Liver (tissue), 9 donors: ENCODE results near the gene SWT1. TPM values are rescaled to one million over a fixed set of nuclear protein-coding genes. Genes with fewer than 3 reads are reported as not detected.

ENCODE experiments used
- DNase-seq: peaks from one replicate; pipeline ENCODE4 v3.0.0-alpha.2; 2017; ENCODE audit warnings: low spot score
- H3K27ac ChIP-seq, 2 donors: one replicate each; pipeline ENCODE4 v1.7.0; 2013; ENCODE audit warnings: inconsistent platforms in 2 of 2, low read length in 2 of 2, control low read depth in 1 of 2, low read depth in 1 of 2, mild to moderate bottlenecking in 1 of 2
- H3K27me3 ChIP-seq, 4 donors: one replicate each; pipeline versions ENCODE4 v1.6.1 to v1.7.0; 2013; ENCODE audit warnings: low read length in 3 of 4, inconsistent platforms in 1 of 4, mild to moderate bottlenecking in 1 of 4, moderate library complexity in 1 of 4; ENCODE audit not compliant: control insufficient read depth in 4 of 4, insufficient read depth in 4 of 4
- H3K36me3 ChIP-seq, 4 donors: one replicate each; pipeline versions ENCODE4 v1.6.1 to v1.7.0; 2013; ENCODE audit warnings: low read length in 3 of 4, mild to moderate bottlenecking in 3 of 4, low read depth in 1 of 4, moderate library complexity in 1 of 4; ENCODE audit not compliant: control insufficient read depth in 4 of 4, insufficient read depth in 3 of 4
- H3K4me1 ChIP-seq, 4 donors: one replicate each; pipeline versions ENCODE4 v1.6.1 to v1.7.0; 2013; ENCODE audit warnings: low read length in 3 of 4, mild to moderate bottlenecking in 3 of 4, moderate library complexity in 1 of 4; ENCODE audit not compliant: control insufficient read depth in 4 of 4, insufficient read depth in 4 of 4
- H3K4me3 ChIP-seq, 3 donors: one replicate each; pipeline versions ENCODE4 v1.6.1 to v1.7.0; 2013; ENCODE audit warnings: low read length in 3 of 3, control low read depth in 1 of 3, low read depth in 1 of 3, mild to moderate bottlenecking in 1 of 3
- H3K9ac ChIP-seq, 2 donors: one replicate each; pipeline ENCODE4 v1.7.0; 2013; ENCODE audit warnings: low read length in 2 of 2, mild to moderate bottlenecking in 2 of 2, moderate library complexity in 2 of 2, control low read depth in 1 of 2, low read depth in 1 of 2
- H3K9me3 ChIP-seq, 4 donors: one replicate each; pipeline versions ENCODE4 v1.6.1 to v1.7.0; 2013; ENCODE audit warnings: low read length in 3 of 4; ENCODE audit not compliant: control insufficient read depth in 4 of 4
- EGR1 ChIP-seq, 2 donors: IDR thresholded peaks; 2 replicates each; pipeline ENCODE4 v1.6.1; 2016 to 2018; ENCODE audit warnings: antibody characterized with exemption in 2 of 2, low read depth in 2 of 2
- FOXA2 ChIP-seq: IDR thresholded peaks from 2 replicates; pipeline ENCODE4 v1.6.1; 2016; ENCODE audit warnings: antibody characterized with exemption
- GABPA ChIP-seq, 2 donors: IDR thresholded peaks in 1 of 2; conservative IDR thresholded peaks in 1 of 2; 2 replicates each; pipeline ENCODE4 v1.6.1; 2016; ENCODE audit warnings: antibody characterized with exemption in 2 of 2, mild to moderate bottlenecking in 1 of 2, moderate library complexity in 1 of 2
- HNF4A ChIP-seq, 2 donors: conservative IDR thresholded peaks; 2 replicates each; pipeline ENCODE4 v1.6.1; 2016; ENCODE audit warnings: antibody characterized with exemption in 2 of 2, mild to moderate bottlenecking in 2 of 2
- HNF4G ChIP-seq: IDR thresholded peaks from 2 replicates; pipeline ENCODE4 v1.6.1; 2016; ENCODE audit warnings: antibody characterized with exemption
- JUND ChIP-seq, 2 donors: IDR thresholded peaks; 2 replicates each; pipeline ENCODE4 v1.6.1; 2016; ENCODE audit warnings: antibody characterized with exemption in 2 of 2
- NR2F2 ChIP-seq: IDR thresholded peaks from 2 replicates; pipeline ENCODE4 v1.6.1; 2016; ENCODE audit warnings: antibody characterized with exemption
- RAD21 ChIP-seq, 2 donors: IDR thresholded peaks; 2 replicates each; pipeline ENCODE4 v1.6.1; 2016; ENCODE audit warnings: antibody characterized with exemption in 2 of 2, mild to moderate bottlenecking in 2 of 2
- RXRA ChIP-seq, 2 donors: IDR thresholded peaks; 2 replicates each; pipeline ENCODE4 v1.6.1; 2017 to 2018; ENCODE audit warnings: antibody characterized with exemption in 2 of 2, mild to moderate bottlenecking in 1 of 2
- SP1 ChIP-seq: IDR thresholded peaks from 2 replicates; pipeline ENCODE4 v1.6.1; 2018; ENCODE audit warnings: antibody characterized with exemption, mild to moderate bottlenecking
- YY1 ChIP-seq: IDR thresholded peaks from 2 replicates; pipeline ENCODE4 v1.6.1; 2016; ENCODE audit warnings: antibody characterized with exemption, mild to moderate bottlenecking
- WGBS: extraction: QIAGEN DNeasy Blood & Tissue Kit; methylation state at CpG from one replicate; pipeline ENCODE4 v1.1.7; 2013; 5-methylcytosine and 5-hydroxymethylcytosine counted together
- polyA plus RNA-seq, 2 donors: library from polyadenylated mRNA; stranded (reverse) in 1 of 2; unstranded in 1 of 2; fragments of 200-250 nt in 1 of 2; fragments of >200 nt in 1 of 2; fragmentation: Nextera tagmentation in 1 of 2; extraction: Ambion mirVana in 1 of 2; gene quantifications; one replicate each; pipeline versions ENCODE4 v1.2.1 to v1.2.3, GENCODE V29; 2013 to 2015
- total RNA-seq, 2 donors: library from RNA; depleted of rRNA; stranded (reverse); fragments of >200 nt; gene quantifications; one replicate each; pipeline ENCODE4 v1.2.3, GENCODE V29; 2014
- TF ChIP-seq, protein P1 (sequence below): IDR thresholded peaks from 2 replicates; pipeline ENCODE4 v1.6.1; 2016; ENCODE audit warnings: antibody characterized with exemption, mild to moderate bottlenecking
- TF ChIP-seq, protein P2 (sequence below): IDR thresholded peaks from 2 replicates; pipeline ENCODE4 v1.6.1; 2016; ENCODE audit warnings: antibody characterized with exemption
- TF ChIP-seq, protein P3 (sequence below): fragments of 150-350 bp; IDR thresholded peaks from 2 replicates; pipeline ENCODE4 v1.5.1; 2017; ENCODE audit warnings: improper control_type of control experiment, low read depth, low read length; ENCODE audit not compliant: missing input control
- TF ChIP-seq, protein P4 (sequence below): IDR thresholded peaks from 2 replicates; pipeline ENCODE4 v1.6.1; 2016; ENCODE audit warnings: antibody characterized with exemption
- TF ChIP-seq, protein P5 (sequence below): IDR thresholded peaks from 2 replicates; pipeline ENCODE4 v1.6.1; 2016; ENCODE audit warnings: antibody characterized with exemption
- donor health status: healthy.
- donor health status: healthy.
- donor health status: healthy.
- donor health status: healthy.
- donor health status: healthy.

Gene SWT1
- total and polyA plus RNA-seq, 4 donors, result 0.99 to 7.8 (median 2.9) TPM

DNA sequence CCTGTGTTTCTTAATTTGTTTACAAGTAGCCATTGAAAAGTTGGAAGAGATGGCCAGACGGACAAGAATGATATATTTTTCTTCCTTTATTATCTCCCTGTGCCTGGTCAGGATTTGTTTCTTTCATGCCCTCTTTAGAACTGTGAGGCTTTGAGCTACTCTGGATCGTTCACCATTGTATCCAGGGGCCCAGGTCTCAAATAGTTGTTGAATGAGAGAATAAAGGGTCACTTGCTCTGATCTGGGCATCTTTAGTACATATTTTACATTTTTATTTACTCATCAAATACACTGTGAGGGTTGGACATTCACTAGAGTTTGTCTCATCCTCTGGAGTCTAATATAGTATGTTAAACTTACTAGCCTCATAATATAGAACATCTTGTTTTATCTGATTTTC, 111.4 kb downstream of the SWT1 start (continued):
- TF ChIP-seq, protein P1, sequence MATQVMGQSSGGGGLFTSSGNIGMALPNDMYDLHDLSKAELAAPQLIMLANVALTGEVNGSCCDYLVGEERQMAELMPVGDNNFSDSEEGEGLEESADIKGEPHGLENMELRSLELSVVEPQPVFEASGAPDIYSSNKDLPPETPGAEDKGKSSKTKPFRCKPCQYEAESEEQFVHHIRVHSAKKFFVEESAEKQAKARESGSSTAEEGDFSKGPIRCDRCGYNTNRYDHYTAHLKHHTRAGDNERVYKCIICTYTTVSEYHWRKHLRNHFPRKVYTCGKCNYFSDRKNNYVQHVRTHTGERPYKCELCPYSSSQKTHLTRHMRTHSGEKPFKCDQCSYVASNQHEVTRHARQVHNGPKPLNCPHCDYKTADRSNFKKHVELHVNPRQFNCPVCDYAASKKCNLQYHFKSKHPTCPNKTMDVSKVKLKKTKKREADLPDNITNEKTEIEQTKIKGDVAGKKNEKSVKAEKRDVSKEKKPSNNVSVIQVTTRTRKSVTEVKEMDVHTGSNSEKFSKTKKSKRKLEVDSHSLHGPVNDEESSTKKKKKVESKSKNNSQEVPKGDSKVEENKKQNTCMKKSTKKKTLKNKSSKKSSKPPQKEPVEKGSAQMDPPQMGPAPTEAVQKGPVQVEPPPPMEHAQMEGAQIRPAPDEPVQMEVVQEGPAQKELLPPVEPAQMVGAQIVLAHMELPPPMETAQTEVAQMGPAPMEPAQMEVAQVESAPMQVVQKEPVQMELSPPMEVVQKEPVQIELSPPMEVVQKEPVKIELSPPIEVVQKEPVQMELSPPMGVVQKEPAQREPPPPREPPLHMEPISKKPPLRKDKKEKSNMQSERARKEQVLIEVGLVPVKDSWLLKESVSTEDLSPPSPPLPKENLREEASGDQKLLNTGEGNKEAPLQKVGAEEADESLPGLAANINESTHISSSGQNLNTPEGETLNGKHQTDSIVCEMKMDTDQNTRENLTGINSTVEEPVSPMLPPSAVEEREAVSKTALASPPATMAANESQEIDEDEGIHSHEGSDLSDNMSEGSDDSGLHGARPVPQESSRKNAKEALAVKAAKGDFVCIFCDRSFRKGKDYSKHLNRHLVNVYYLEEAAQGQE, result no peak

DNA sequence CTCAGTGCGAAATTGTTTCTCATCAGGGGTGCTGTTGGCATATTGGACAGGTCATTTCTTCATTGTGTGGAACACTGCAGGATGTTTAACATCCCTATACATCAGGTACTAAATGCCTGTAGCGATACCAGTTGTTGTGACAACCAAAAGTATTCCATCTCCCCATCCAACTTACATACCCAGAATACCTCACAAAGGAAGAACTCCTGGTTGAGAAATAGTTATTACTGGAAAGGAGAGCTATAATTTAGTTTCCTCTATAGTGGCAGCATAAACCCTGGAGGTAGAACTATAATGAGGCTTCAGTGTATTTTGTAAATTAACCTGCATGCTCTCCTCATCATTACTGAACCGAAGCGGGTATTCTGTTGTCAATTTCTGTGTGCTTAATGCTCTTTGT, 115.0 kb downstream of the SWT1 start:
- 96% methylated on average over 4 of the region's 4 CpGs for WGBS
- Histone ChIP-seq H3K4me3 (no peak overlapping the region), H3K27ac (no peak overlapping the region), H3K9ac (no peak overlapping the region), H3K9me3 (no peaks in the 10 kb centered on the region), H3K27me3 (no peaks in the 10 kb centered on the region), H3K36me3 (no peaks in the 10 kb centered on the region), H3K4me1 (no peaks in the 10 kb centered on the region)
- no peak for DNase-seq
- no peak for TF ChIP-seq GABPA (IDR thresholded peaks at IDR 0.05 in 1 of 2, conservative IDR thresholded peaks at IDR 0.05 in 1 of 2)
- TF ChIP-seq, protein P2, sequence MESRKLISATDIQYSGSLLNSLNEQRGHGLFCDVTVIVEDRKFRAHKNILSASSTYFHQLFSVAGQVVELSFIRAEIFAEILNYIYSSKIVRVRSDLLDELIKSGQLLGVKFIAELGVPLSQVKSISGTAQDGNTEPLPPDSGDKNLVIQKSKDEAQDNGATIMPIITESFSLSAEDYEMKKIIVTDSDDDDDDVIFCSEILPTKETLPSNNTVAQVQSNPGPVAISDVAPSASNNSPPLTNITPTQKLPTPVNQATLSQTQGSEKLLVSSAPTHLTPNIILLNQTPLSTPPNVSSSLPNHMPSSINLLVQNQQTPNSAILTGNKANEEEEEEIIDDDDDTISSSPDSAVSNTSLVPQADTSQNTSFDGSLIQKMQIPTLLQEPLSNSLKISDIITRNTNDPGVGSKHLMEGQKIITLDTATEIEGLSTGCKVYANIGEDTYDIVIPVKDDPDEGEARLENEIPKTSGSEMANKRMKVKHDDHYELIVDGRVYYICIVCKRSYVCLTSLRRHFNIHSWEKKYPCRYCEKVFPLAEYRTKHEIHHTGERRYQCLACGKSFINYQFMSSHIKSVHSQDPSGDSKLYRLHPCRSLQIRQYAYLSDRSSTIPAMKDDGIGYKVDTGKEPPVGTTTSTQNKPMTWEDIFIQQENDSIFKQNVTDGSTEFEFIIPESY, result no peak
- TF ChIP-seq NR2F2, result no peak
- no peak for TF ChIP-seq SP1
- no peak for TF ChIP-seq HNF4G
- TF ChIP-seq, protein P3, sequence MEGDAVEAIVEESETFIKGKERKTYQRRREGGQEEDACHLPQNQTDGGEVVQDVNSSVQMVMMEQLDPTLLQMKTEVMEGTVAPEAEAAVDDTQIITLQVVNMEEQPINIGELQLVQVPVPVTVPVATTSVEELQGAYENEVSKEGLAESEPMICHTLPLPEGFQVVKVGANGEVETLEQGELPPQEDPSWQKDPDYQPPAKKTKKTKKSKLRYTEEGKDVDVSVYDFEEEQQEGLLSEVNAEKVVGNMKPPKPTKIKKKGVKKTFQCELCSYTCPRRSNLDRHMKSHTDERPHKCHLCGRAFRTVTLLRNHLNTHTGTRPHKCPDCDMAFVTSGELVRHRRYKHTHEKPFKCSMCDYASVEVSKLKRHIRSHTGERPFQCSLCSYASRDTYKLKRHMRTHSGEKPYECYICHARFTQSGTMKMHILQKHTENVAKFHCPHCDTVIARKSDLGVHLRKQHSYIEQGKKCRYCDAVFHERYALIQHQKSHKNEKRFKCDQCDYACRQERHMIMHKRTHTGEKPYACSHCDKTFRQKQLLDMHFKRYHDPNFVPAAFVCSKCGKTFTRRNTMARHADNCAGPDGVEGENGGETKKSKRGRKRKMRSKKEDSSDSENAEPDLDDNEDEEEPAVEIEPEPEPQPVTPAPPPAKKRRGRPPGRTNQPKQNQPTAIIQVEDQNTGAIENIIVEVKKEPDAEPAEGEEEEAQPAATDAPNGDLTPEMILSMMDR, result no peak

DNA sequence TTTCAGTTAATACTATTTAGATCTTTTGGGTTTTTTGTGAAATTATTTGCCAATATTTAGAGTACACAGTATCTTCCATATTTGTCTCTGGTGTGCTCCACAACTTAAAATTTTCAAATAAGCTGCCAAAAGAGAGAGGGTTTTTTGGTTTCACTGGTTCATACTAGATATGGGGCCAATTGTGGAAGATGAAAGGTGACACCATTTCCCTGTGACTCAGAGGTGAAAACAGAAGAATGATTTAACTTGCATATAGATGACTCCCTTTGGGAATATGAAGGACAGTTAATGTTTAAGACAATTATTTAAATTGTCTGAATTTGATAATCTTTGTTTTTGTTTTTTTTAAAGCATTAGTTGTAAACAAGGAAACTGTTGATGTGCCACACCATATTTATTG, 122.6 kb downstream of the SWT1 start:
- H3K36me3 ChIP-seq, result peaks cover 0 to 3% (median 0%) of the 10 kb centered on the region in 4 donors

More for the DNA sequence above, 122.6 kb downstream of the SWT1 start:
- H3K4me3 ChIP-seq, result no peak overlapping the region
- H3K9ac ChIP-seq, result no peak overlapping the region
- H3K27me3 ChIP-seq, result no peaks in the 10 kb centered on the region
- TF ChIP-seq NR2F2 (no peak), HNF4G (no peak), RAD21 (IDR thresholded peaks at IDR 0.05) (no peak), SP1 (no peak), RXRA (IDR thresholded peaks at IDR 0.05) (no peak), HNF4A (conservative IDR thresholded peaks at IDR 0.05) (no peak), EGR1 (IDR thresholded peaks at IDR 0.05; ENCODE audit: low read depth in 2 of 2) (no peak), YY1 (no peak), JUND (IDR thresholded peaks at IDR 0.05) (no peak), FOXA2 (no peak), GABPA (IDR thresholded peaks at IDR 0.05 in 1 of 2, conservative IDR thresholded peaks at IDR 0.05 in 1 of 2) (no peak)
- TF ChIP-seq, protein P3, result no peak
- TF ChIP-seq, protein P4, sequence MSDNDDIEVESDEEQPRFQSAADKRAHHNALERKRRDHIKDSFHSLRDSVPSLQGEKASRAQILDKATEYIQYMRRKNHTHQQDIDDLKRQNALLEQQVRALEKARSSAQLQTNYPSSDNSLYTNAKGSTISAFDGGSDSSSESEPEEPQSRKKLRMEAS, result no peak
- TF ChIP-seq, protein P5, sequence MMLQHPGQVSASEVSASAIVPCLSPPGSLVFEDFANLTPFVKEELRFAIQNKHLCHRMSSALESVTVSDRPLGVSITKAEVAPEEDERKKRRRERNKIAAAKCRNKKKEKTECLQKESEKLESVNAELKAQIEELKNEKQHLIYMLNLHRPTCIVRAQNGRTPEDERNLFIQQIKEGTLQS, result no peak
- TF ChIP-seq, protein P1, result no peak
- no peak overlapping the region for H3K27ac ChIP-seq
- no peaks in the 10 kb centered on the region for H3K9me3 ChIP-seq
- no peaks in the 10 kb centered on the region for H3K4me1 ChIP-seq
- DNase-seq, result no peak
